Endodermal cell (in vitro differentiated cells): ENCODE measurements around the gene IRF2BP2. TPM values are rescaled to one million over a fixed set of nuclear protein-coding genes. Genes with fewer than 3 reads are reported as not detected.
A peak's percentile ranks its signal among the peaks of the same experiment; 100 is the strongest.

Experiments
- DNase-seq: peaks from one replicate; pipeline ENCODE4 v3.0.0-alpha.2; 2017
- H3K27ac ChIP-seq: 2 replicates; pipeline ENCODE4 v1.5.1; 2013; ENCODE audit warnings: mild to moderate bottlenecking, low read depth, low read length, moderate library complexity
- H3K27me3 ChIP-seq: 2 replicates; pipeline ENCODE4 v1.6.1; 2013; ENCODE audit warnings: mild to moderate bottlenecking, low read length, moderate library complexity; ENCODE audit not compliant: insufficient read depth, control insufficient read depth, poor library complexity, severe bottlenecking
- H3K36me3 ChIP-seq: 2 replicates; pipeline ENCODE4 v1.7.0; 2013; ENCODE audit warnings: mild to moderate bottlenecking, low read length, moderate library complexity; ENCODE audit not compliant: control insufficient read depth, insufficient read depth
- H3K4me1 ChIP-seq: one replicate; pipeline ENCODE4 v1.7.0; 2013; ENCODE audit warnings: low read length; ENCODE audit not compliant: control insufficient read depth, insufficient read depth
- H3K4me3 ChIP-seq: 2 replicates; pipeline ENCODE4 v1.5.1; 2013; ENCODE audit warnings: mild to moderate bottlenecking, low read length, moderate library complexity
- H3K9ac ChIP-seq: 2 replicates; pipeline ENCODE4 v1.6.1; 2013; ENCODE audit warnings: mild to moderate bottlenecking, low read length, moderate library complexity; ENCODE audit not compliant: poor library complexity, severe bottlenecking; ENCODE audit errors: extremely low read depth
- H3K9me3 ChIP-seq: 2 replicates; pipeline ENCODE4 v1.6.1; 2013; ENCODE audit warnings: mild to moderate bottlenecking, low read length, moderate library complexity; ENCODE audit not compliant: control insufficient read depth
- H3K27ac Mint-ChIP-seq: 2 replicates; pipeline ENCODE4 v1.8.0; 2020; ENCODE audit warnings: mixed read lengths
- H3K27me3 Mint-ChIP-seq: 2 replicates; pipeline ENCODE4 v1.8.0; 2021; ENCODE audit warnings: mild to moderate bottlenecking, mixed read lengths; ENCODE audit not compliant: insufficient read depth
- H3K36me3 Mint-ChIP-seq: 2 replicates; pipeline ENCODE4 v1.8.0; 2020; ENCODE audit warnings: low read depth, mixed read lengths
- H3K4me1 Mint-ChIP-seq: 2 replicates; pipeline ENCODE4 v1.8.0; 2020; ENCODE audit warnings: mixed read lengths
- H3K4me3 Mint-ChIP-seq: 2 replicates; pipeline ENCODE4 v1.8.0; 2020; ENCODE audit warnings: mild to moderate bottlenecking, moderate library complexity, mixed read lengths
- H3K9me3 Mint-ChIP-seq: 2 replicates; pipeline ENCODE4 v1.8.0; 2020; ENCODE audit warnings: mild to moderate bottlenecking, mixed read lengths
- CTCF ChIP-seq: fragments of 200-600 bp; sonication (generic); conservative IDR thresholded peaks from 2 replicates; pipeline ENCODE4 v1.5.0; 2021; ENCODE audit warnings: antibody characterized with exemption, mild to moderate bottlenecking
- WGBS, 2 experiments: methylation state at CpG; one replicate each; pipeline versions ENCODE4 v1.1.5 to v1.1.7; 2013; ENCODE audit warnings: missing lambda C conversion rate in 2 of 2, mixed read lengths in 1 of 2; ENCODE audit not compliant: insufficient coverage in 1 of 2, insufficient read length in 1 of 2; 5-methylcytosine and 5-hydroxymethylcytosine counted together
- total RNA-seq, 2 donors: library from RNA; stranded (reverse); fragmentation: NEBNext Ultra II Directional in 1 of 2; extraction: Animal tissue kit (Norgen Biotek cat#: 25700) in 1 of 2; gene quantifications; 2 replicates in 1 of 2; 3 replicates in 1 of 2; pipeline ENCODE4 v1.2.1, GENCODE V29; 2021

Gene IRF2BP2
- total RNA-seq, 2 donors from 2014 or later, result 41.6 to 45.7 TPM

GRCh38 chr1:234564035-234565029 lies 45.6 kb downstream of the IRF2BP2 start:
- peaks cover 3% of the 10 kb centered on the region for H3K9me3 Mint-ChIP-seq
- no peak for TF ChIP-seq CTCF
- WGBS, 2 experiments, result 86 to 93% methylated on average over 5 to 6 of the region's 7 CpGs
- H3K27me3 Mint-ChIP-seq, result no peaks in the 10 kb centered on the region
- Histone ChIP-seq H3K9ac (no peak overlapping the region), H3K4me1 (no peaks in the 10 kb centered on the region), H3K9me3 (peaks cover 5% of the 10 kb centered on the region), H3K4me3 (no peak overlapping the region), H3K36me3 (no peaks in the 10 kb centered on the region), H3K27me3 (no peaks in the 10 kb centered on the region), H3K27ac (no peak overlapping the region)
- DNase-seq, result peak; percentile 54
- peaks cover 12% of the 10 kb centered on the region for H3K4me1 Mint-ChIP-seq
- H3K27ac Mint-ChIP-seq, result no peak overlapping the region
- H3K36me3 Mint-ChIP-seq, result no peaks in the 10 kb centered on the region
- H3K4me3 Mint-ChIP-seq, result no peak overlapping the region

DNA sequence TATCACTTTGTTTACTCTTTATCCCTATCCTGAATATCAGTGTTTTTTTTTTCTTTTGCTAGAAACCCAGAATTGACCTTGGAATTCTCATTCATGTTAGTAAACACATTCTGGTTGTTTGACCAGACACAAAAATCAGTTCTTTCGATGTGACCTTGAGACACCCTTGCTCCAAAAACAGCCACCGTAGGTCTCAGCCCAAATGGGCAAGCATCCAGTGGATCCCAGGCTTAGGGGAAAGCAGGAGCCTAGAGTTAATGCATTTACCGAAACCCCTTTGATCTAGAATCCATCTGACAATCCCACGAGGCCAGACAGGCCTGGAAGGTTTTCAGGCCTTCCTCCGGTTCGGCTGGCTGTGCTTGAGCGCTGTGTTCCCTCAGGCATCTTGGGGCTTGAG lies 47.6 kb downstream of the IRF2BP2 start:
- peak; percentile 23 for DNase-seq
- H3K27me3 Mint-ChIP-seq, result no peaks in the 10 kb centered on the region
- no peaks in the 10 kb centered on the region for H3K36me3 Mint-ChIP-seq
- peaks cover 12% of the 10 kb centered on the region for H3K4me1 Mint-ChIP-seq
- no peak overlapping the region for H3K27ac Mint-ChIP-seq
- Histone ChIP-seq H3K36me3 (no peaks in the 10 kb centered on the region), H3K9me3 (peaks cover 5% of the 10 kb centered on the region), H3K27ac (no peak overlapping the region), H3K27me3 (no peaks in the 10 kb centered on the region), H3K4me3 (no peak overlapping the region), H3K9ac (no peak overlapping the region), H3K4me1 (no peaks in the 10 kb centered on the region)
- WGBS, 2 experiments, result 93 to 95% methylated on average over 6 to 7 of the region's 7 CpGs
- TF ChIP-seq CTCF, result no peak
- H3K4me3 Mint-ChIP-seq, result no peak overlapping the region
- peaks cover 3% of the 10 kb centered on the region for H3K9me3 Mint-ChIP-seq

GRCh38 chr1:234561319-234561718 lies 48.7 kb downstream of the IRF2BP2 start:
- peaks cover 12% of the 10 kb centered on the region for H3K4me1 Mint-ChIP-seq
- H3K27ac ChIP-seq, result no peak overlapping the region
- no peak overlapping the region for H3K4me3 Mint-ChIP-seq
- DNase-seq, result peak; percentile 32
- H3K27me3 Mint-ChIP-seq, result no peaks in the 10 kb centered on the region
- no peaks in the 10 kb centered on the region for H3K36me3 Mint-ChIP-seq
- H3K9ac ChIP-seq, result no peak overlapping the region
- H3K27ac Mint-ChIP-seq, result no peak overlapping the region
- TF ChIP-seq CTCF, result no peak
- no peaks in the 10 kb centered on the region for H3K36me3 ChIP-seq
- H3K4me1 ChIP-seq, result no peaks in the 10 kb centered on the region
- H3K9me3 ChIP-seq, result no peaks in the 10 kb centered on the region
- H3K9me3 Mint-ChIP-seq, result no peaks in the 10 kb centered on the region
- H3K4me3 ChIP-seq, result no peak overlapping the region
- H3K27me3 ChIP-seq, result no peaks in the 10 kb centered on the region
- WGBS, 2 experiments, result 89 to 94% methylated on average over 5 of the region's 5 CpGs
